H1 (cell line): ENCODE data around the gene COL6A1. TPM values are rescaled to one million over a fixed set of nuclear protein-coding genes. Genes with fewer than 3 reads are reported as not detected.
A peak's percentile ranks its signal among the peaks of the same experiment; 100 is the strongest.

Experiments
- CTCF ChIA-PET: fragments of 300-600 bp; sonication (Branson Sonifier 250); formaldehyde crosslinking; loops from one replicate; lab custom pipeline; 2021; ENCODE audit not compliant: partially characterized antibody; lab: Charles Lee
- POLR2A ChIA-PET: fragments of 300-600 bp; sonication (Branson Sonifier 250); formaldehyde crosslinking; loops from one replicate; lab custom pipeline; 2021; ENCODE audit warnings: inconsistent platforms; ENCODE audit not compliant: partially characterized antibody; lab: Charles Lee
- DNase-seq, 2 experiments: peaks; one replicate each; pipeline versions ENCODE4 v3.0.0 to v3.0.0-alpha.2; 2010 to 2022; ENCODE audit warnings: low spot score in 2 of 2, low read depth in 1 of 2, mixed read lengths in 1 of 2
- FAIRE-seq: peaks from 2 replicates; lab custom pipeline; 2011; peaks lifted over from hg19 to GRCh38; lab: Jason Lieb, UNC
- H2AFZ ChIP-seq: 2 replicates; pipeline ENCODE4 v1.8.1; 2012; ENCODE audit warnings: low read length, inconsistent platforms
- H2AK5ac ChIP-seq: 2 replicates; pipeline ENCODE4 v1.6.1; 2013; ENCODE audit warnings: low read depth, low read length
- H2BK120ac ChIP-seq: replicated peaks from 2 replicates; pipeline ENCODE3; 2013; ENCODE audit warnings: low read depth, low read length, inconsistent platforms
- H2BK12ac ChIP-seq: 2 replicates; pipeline ENCODE4 v1.6.1; 2013; ENCODE audit warnings: low read depth, low read length
- H2BK15ac ChIP-seq: 2 replicates; pipeline ENCODE4 v1.6.1; 2013; ENCODE audit warnings: low read length
- H2BK20ac ChIP-seq: 2 replicates; pipeline ENCODE4 v1.6.1; 2013; ENCODE audit warnings: low read length
- H2BK5ac ChIP-seq: 2 replicates; pipeline ENCODE4 v1.6.1; 2013; ENCODE audit warnings: low read depth, low read length
- H3K14ac ChIP-seq: 2 replicates; pipeline ENCODE4 v1.6.1; 2013; ENCODE audit warnings: inconsistent platforms; ENCODE audit not compliant: insufficient read length
- H3K18ac ChIP-seq: 2 replicates; pipeline ENCODE4 v1.6.1; 2013; ENCODE audit warnings: low read length; ENCODE audit errors: extremely low read depth
- H3K23ac ChIP-seq: 2 replicates; pipeline ENCODE4 v1.6.1; 2013; ENCODE audit warnings: inconsistent platforms; ENCODE audit not compliant: insufficient read length
- H3K23me2 ChIP-seq: 2 replicates; pipeline ENCODE4 v1.6.1; 2013; ENCODE audit warnings: low read depth, low read length
- H3K27ac ChIP-seq: 2 replicates; pipeline ENCODE4 v1.6.1; 2011; ENCODE audit warnings: low read depth, low read length, inconsistent platforms
- H3K27me3 ChIP-seq, 4 experiments: replicated peaks in 1 of 4; 1 replicate in 1 of 4; 2 replicates in 3 of 4; pipeline versions ENCODE4 v1.6.1 to v1.8.1; 2011 to 2013; ENCODE audit warnings: low read length in 3 of 4, mild to moderate bottlenecking in 3 of 4, inconsistent platforms in 2 of 4, mixed read lengths in 2 of 4, moderate library complexity in 1 of 4; ENCODE audit not compliant: control insufficient read depth in 3 of 4, insufficient read depth in 3 of 4; ENCODE audit errors: extremely low read depth in 1 of 4
- H3K36me3 ChIP-seq, 4 experiments: 2 replicates each; pipeline versions ENCODE4 v1.6.1 to v1.8.1; 2011 to 2013; ENCODE audit warnings: mild to moderate bottlenecking in 4 of 4, low read length in 3 of 4, moderate library complexity in 2 of 4, control low read depth in 1 of 4, inconsistent platforms in 1 of 4; ENCODE audit not compliant: insufficient read depth in 4 of 4, control insufficient read depth in 2 of 4
- H3K4ac ChIP-seq: replicated peaks from 2 replicates; pipeline ENCODE3; 2013; ENCODE audit warnings: low read length, low read depth, mixed read lengths, inconsistent platforms; ENCODE audit not compliant: insufficient read length
- H3K4me1 ChIP-seq, 4 experiments: replicated peaks in 1 of 4; 1 replicate in 1 of 4; 2 replicates in 3 of 4; pipeline versions ENCODE4 v1.6.1 to v1.8.1; 2011 to 2013; ENCODE audit warnings: low read length in 3 of 4, inconsistent platforms in 2 of 4, mixed read lengths in 1 of 4; ENCODE audit not compliant: insufficient read depth in 4 of 4, control insufficient read depth in 3 of 4
- H3K4me2 ChIP-seq, 2 experiments: 2 replicates each; pipeline versions ENCODE4 v1.6.1 to v1.8.1; 2011 to 2013; ENCODE audit warnings: low read depth in 2 of 2, low read length in 2 of 2, control low read depth in 1 of 2, inconsistent platforms in 1 of 2, mild to moderate bottlenecking in 1 of 2; ENCODE audit not compliant: insufficient read depth in 1 of 2
- H3K4me3 ChIP-seq, 4 experiments: fragments of 200-600, 300-600 bp in 1 of 4; sonication (generic), shearing (Covaris generic), sonication (Bioruptor Twin) in 1 of 4; 2 replicates each; pipeline versions ENCODE4 v1.5.1 to v1.8.1; 2011 to 2016; ENCODE audit warnings: low read length in 4 of 4, low read depth in 3 of 4, control low read depth in 2 of 4, inconsistent platforms in 2 of 4, mild to moderate bottlenecking in 2 of 4, mixed read lengths in 1 of 4, moderate library complexity in 1 of 4; ENCODE audit not compliant: insufficient read depth in 2 of 4; ENCODE audit errors: extremely low read depth in 1 of 4
- H3K56ac ChIP-seq: replicated peaks from 2 replicates; pipeline ENCODE3; 2013; ENCODE audit warnings: low read depth, mild to moderate bottlenecking, mixed read lengths, low read length, inconsistent platforms; ENCODE audit not compliant: insufficient read length
- H3K79me1 ChIP-seq: 2 replicates; pipeline ENCODE4 v1.6.1; 2013; ENCODE audit warnings: low read depth, low read length, control low read depth
- H3K79me2 ChIP-seq, 2 experiments: 2 replicates each; pipeline versions ENCODE4 v1.6.1 to v1.8.1; 2012 to 2013; ENCODE audit warnings: low read length in 2 of 2, mild to moderate bottlenecking in 2 of 2, inconsistent platforms in 1 of 2; ENCODE audit not compliant: insufficient read depth in 2 of 2, control insufficient read depth in 1 of 2
- H3K9ac ChIP-seq, 4 experiments: replicated peaks in 1 of 4; 1 replicate in 1 of 4; 2 replicates in 3 of 4; pipeline versions ENCODE4 v1.6.1 to v1.8.1; 2011 to 2013; ENCODE audit warnings: low read depth in 3 of 4, low read length in 3 of 4, control low read depth in 2 of 4, mild to moderate bottlenecking in 2 of 4, moderate library complexity in 2 of 4, inconsistent platforms in 1 of 4; ENCODE audit errors: extremely low read depth in 1 of 4
- H3K9me3 ChIP-seq, 2 experiments: 2 replicates each; pipeline versions ENCODE4 v1.6.1 to v1.8.1; 2012 to 2013; ENCODE audit warnings: mild to moderate bottlenecking in 2 of 2, moderate library complexity in 2 of 2, control low read depth in 1 of 2, inconsistent platforms in 1 of 2, low read depth in 1 of 2, low read length in 1 of 2, mixed read lengths in 1 of 2; ENCODE audit not compliant: insufficient read depth in 2 of 2
- H4K20me1 ChIP-seq, 2 experiments: replicated peaks in 1 of 2; 2 replicates each; pipeline versions ENCODE3 to v1.8.1; 2011 to 2013; ENCODE audit warnings: inconsistent platforms in 2 of 2, low read length in 2 of 2, mild to moderate bottlenecking in 1 of 2; ENCODE audit not compliant: insufficient read depth in 2 of 2, control insufficient read depth in 1 of 2
- H4K5ac ChIP-seq: 2 replicates; pipeline ENCODE4 v1.6.1; 2013; ENCODE audit warnings: low read length, low read depth, mixed read lengths, inconsistent platforms; ENCODE audit not compliant: insufficient read length
- H4K8ac ChIP-seq: 2 replicates; pipeline ENCODE4 v1.8.0; 2013; ENCODE audit warnings: mild to moderate bottlenecking, moderate library complexity, low read length, inconsistent platforms; ENCODE audit not compliant: insufficient read depth; ENCODE audit errors: extremely low read depth
- H4K91ac ChIP-seq: replicated peaks from 2 replicates; pipeline ENCODE3; 2013; ENCODE audit warnings: low read length, mixed read lengths, inconsistent platforms; ENCODE audit not compliant: insufficient read length
- BCL11A ChIP-seq, 2 experiments: IDR thresholded peaks; one replicate each; pipeline ENCODE4 v1.6.1; 2011; ENCODE audit warnings: low read depth in 2 of 2, low read length in 2 of 2, mild to moderate bottlenecking in 2 of 2
- CBX5 ChIP-seq: fragments of 300-800, 300-1000 bp; sonication (generic); IDR thresholded peaks from 2 replicates; pipeline ENCODE4 v1.7.1; 2016; ENCODE audit warnings: antibody characterized with exemption, low read length, low read depth
- CEBPB ChIP-seq: IDR thresholded peaks from 2 replicates; pipeline ENCODE4 v1.6.1; 2012; ENCODE audit warnings: low read depth, low read length
- HDAC6 ChIP-seq: IDR thresholded peaks from one replicate; pipeline ENCODE4 v1.7.1; 2012; ENCODE audit warnings: low read depth, mild to moderate bottlenecking, inconsistent platforms, low read length, moderate library complexity
- KDM5A ChIP-seq: fragments of 200-600 bp; IDR thresholded peaks from 2 replicates; pipeline ENCODE4 v1.7.1; 2012; ENCODE audit warnings: mild to moderate bottlenecking, low read length, inconsistent platforms, mixed read lengths
- MAFK ChIP-seq: IDR thresholded peaks from 2 replicates; pipeline ENCODE4 v1.6.1; 2012; ENCODE audit warnings: low read depth, mild to moderate bottlenecking, improper control_type of control experiment, low read length
- POLR2A ChIP-seq, 2 experiments: IDR thresholded peaks; 1 replicate in 1 of 2; 2 replicates in 1 of 2; pipeline ENCODE4 v1.6.1; 2011; ENCODE audit warnings: low read depth in 2 of 2, low read length in 2 of 2, mild to moderate bottlenecking in 2 of 2; ENCODE audit errors: control extremely low read depth in 1 of 2
- RAD21 ChIP-seq, 2 experiments: IDR thresholded peaks in 1 of 2; conservative IDR thresholded peaks in 1 of 2; 2 replicates each; pipeline ENCODE4 v1.6.1; 2011; ENCODE audit warnings: low read depth in 2 of 2, low read length in 2 of 2, improper control_type of control experiment in 1 of 2, inconsistent platforms in 1 of 2, mild to moderate bottlenecking in 1 of 2, moderate library complexity in 1 of 2
- SAP30 ChIP-seq: fragments of 300-600 bp; sonication (generic); IDR thresholded peaks from 2 replicates; pipeline ENCODE4 v1.7.1; 2012; ENCODE audit warnings: low read length, moderate library complexity, mild to moderate bottlenecking, inconsistent platforms; ENCODE audit not compliant: insufficient read depth, insufficient replicate concordance
- TAF1 ChIP-seq: IDR thresholded peaks from 2 replicates; pipeline ENCODE4 v1.6.1; 2011; ENCODE audit warnings: mild to moderate bottlenecking, low read depth, low read length
- TAF7 ChIP-seq: optimal IDR thresholded peaks from 2 replicates; pipeline ENCODE3; 2011; ENCODE audit warnings: low read depth, mild to moderate bottlenecking, inconsistent platforms, low read length, moderate library complexity, borderline replicate concordance
- TCF12 ChIP-seq: IDR thresholded peaks from 2 replicates; pipeline ENCODE4 v1.6.1; 2011; ENCODE audit warnings: low read depth, mild to moderate bottlenecking, low read length
- WGBS, 2 experiments: shearing (Covaris generic) in 1 of 2; methylation state at CpG; one replicate each; pipeline versions ENCODE4 v1.1.6 to v1.1.7; 2013 to 2015; ENCODE audit warnings: low lambda C conversion rate in 2 of 2, mixed read lengths in 2 of 2, inconsistent platforms in 1 of 2, low coverage in 1 of 2, missing lambda C conversion rate in 1 of 2; ENCODE audit not compliant: insufficient replicate concordance in 2 of 2, insufficient coverage in 1 of 2, insufficient read length in 1 of 2; ENCODE audit errors: extremely low coverage in 1 of 2, missing lambda C conversion rate in 1 of 2; 5-methylcytosine and 5-hydroxymethylcytosine counted together
- polyA plus RNA-seq, 7 experiments: library from polyadenylated mRNA; depleted of rRNA in 3 of 7; stranded (reverse) in 5 of 7; unstranded in 2 of 7; fragments of >200 nt in 5 of 7; fragments of 200-250 nt in 2 of 7; gene quantifications; 1 replicate in 5 of 7; 2 replicates in 1 of 7; 4 replicates in 1 of 7; pipeline versions ENCODE4 v1.2.1 to v1.2.3, GENCODE V29; 2011 to 2013; ENCODE audit warnings: missing spikeins in 2 of 7, mixed read lengths in 2 of 7
- total RNA-seq: library from RNA; stranded (reverse); fragmentation: NEBNext Ultra II Directional; extraction: Animal tissue kit (Norgen Biotek cat#: 25700); gene quantifications from 2 replicates; pipeline ENCODE4 v1.2.1, GENCODE V29; 2021

COL6A1 gene
- total and polyA plus RNA-seq, 2 of the 8 experiments (the other 6 are each of a cell fraction or from before 2014, with no cell fraction given), result 100 to 115 TPM

DNA sequence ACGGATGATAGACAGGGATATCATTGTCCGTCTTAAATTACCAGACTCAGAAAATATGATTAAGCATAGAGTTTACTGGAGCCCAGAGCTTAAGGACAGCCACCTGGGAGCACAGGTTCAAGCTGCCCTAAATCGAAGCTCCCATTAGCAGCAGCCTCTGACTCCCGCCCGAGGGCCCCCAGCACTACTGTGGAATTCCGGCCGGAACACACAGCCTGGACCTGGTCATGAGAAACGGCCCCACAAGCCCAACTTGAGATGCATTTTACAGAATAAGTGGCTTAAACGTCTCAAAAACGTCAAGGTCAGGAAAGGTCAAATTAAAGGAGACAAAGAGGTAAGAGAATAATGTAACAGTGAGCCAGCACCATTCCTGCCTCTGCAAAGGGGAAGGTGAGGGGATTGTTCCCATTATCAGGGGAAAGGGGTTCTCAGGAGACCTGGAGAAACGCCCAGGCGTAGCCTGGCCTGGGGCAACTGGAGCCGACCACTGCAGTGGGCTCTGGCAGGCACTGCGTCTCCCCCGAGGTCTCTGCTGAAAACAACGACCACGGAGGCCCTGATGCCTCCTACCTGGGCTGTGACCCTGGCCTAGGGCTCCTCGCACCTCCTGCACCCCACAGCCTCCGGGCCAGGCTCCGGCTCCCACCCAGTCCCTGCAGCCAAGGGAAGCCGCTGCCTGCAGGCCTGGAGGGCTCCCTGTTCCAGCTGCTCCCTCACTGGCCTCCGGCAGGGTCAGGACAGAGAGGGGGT lies 11.5 kb upstream of the COL6A1 start:
- Histone ChIP-seq H2BK15ac (peak overlapping the region; percentile 53; the same call in 1 of the 2 replicates), H3K4ac (no peak overlapping the region), H3K79me1 (no peaks in the 10 kb centered on the region), H3K36me3 (no peaks in the 10 kb centered on the region), H3K79me2 (no peaks in the 10 kb centered on the region), H3K9ac (no peak overlapping the region), H3K23me2 (peaks cover 17% of the 10 kb centered on the region; the same call in 1 of the 2 replicates), H3K4me2 (no peak overlapping the region; a peak in 1 of 4 replicates), H4K5ac (peak overlapping the region; percentile 2), H3K27me3 (peaks cover 0 to 23% (median 11%) of the 10 kb centered on the region in 4 experiments; a peak in 4 of 7 replicates), H4K20me1 (no peaks in the 10 kb centered on the region), H4K8ac (no peak overlapping the region; the same call in 1 of the 2 replicates), H2BK5ac (peak overlapping the region; percentile 49; the same call in 1 of the 2 replicates), H4K91ac (peak overlapping the region; percentile 68), H2BK120ac (peak overlapping the region; percentile 71), H3K14ac (no peak overlapping the region), H3K4me3 (no peak overlapping the region; a peak in 1 of 8 replicates), H3K4me1 (peaks cover 0 to 20% (median 13%) of the 10 kb centered on the region in 4 experiments; a peak in 6 of 7 replicates), H3K9me3 (peaks cover 4 to 7% of the 10 kb centered on the region in 2 experiments; a peak in 3 of 4 replicates), H3K23ac (no peak overlapping the region), H2BK12ac (peak overlapping the region; percentile 81; the same call in 1 of the 2 replicates), H2AK5ac (no peak overlapping the region), H2AFZ (peak overlapping the region; percentile 88), H3K18ac (no peak overlapping the region; the same call in 1 of the 2 replicates), H3K56ac (no peak overlapping the region), H3K27ac (no peak overlapping the region), H2BK20ac (peak overlapping the region; percentile 43; the same call in 1 of the 2 replicates)
- DNase-seq (no peak), FAIRE-seq (no peak)
- ChIA-PET POLR2A (interaction anchor here (1.1 kb wide), 1 partner anchor 24 kb away, joined by 3 read pairs; no protein-coding TSS in a partner anchor), CTCF (interaction anchor here (0.8 to 5.2 kb wide), 20 partner anchors 10 to 246 kb away, joined by 3 to 47 read pairs (median 4); no protein-coding TSS in a partner anchor)
- WGBS, 2 experiments, result 80% methylated on average over 22 of the region's 22 CpGs; no CpG with 5 or more reads in 1 of the 2 experiments
- TF ChIP-seq HDAC6 (no peak), MAFK (no peak), TAF7 (no peak), TAF1 (no peak), SAP30 (no peak), RAD21 (IDR thresholded peaks at IDR 0.05 in 1 of 2, conservative IDR thresholded peaks at IDR 0.05 in 1 of 2; ENCODE audit: low read depth in 2 of 2, low read length in 2 of 2) (no peak), POLR2A (IDR thresholded peaks at IDR 0.05; ENCODE audit: control extremely low read depth in 1 of 2, low read depth in 2 of 2, low read length in 2 of 2) (no peak), CBX5 (no peak), BCL11A (IDR thresholded peaks at IDR 0.05; ENCODE audit: low read depth in 2 of 2, low read length in 2 of 2) (no peak), CEBPB (no peak), KDM5A (no peak), TCF12 (no peak)
